Brain pericyte (primary cell): ENCODE measurements around the gene ST3GAL5.
"Not testable (repeated sequence)": the region's sequence is repeated elsewhere in the genome, so short reads cannot be mapped to it uniquely, and the experiment has no call there.

ENCODE experiments used
- DNase-seq: peaks from one replicate; pipeline ENCODE4 v3.0.0-alpha.2; 2012; ENCODE audit warnings: low read depth, low spot score

The ST3GAL5 gene

GRCh38 chr2:85917887-85918795 is 29.4 kb upstream of the ST3GAL5 start:
- no peak for DNase-seq

- DNase-seq = no peak
Measured at GRCh38 chr2:85915606-85916303, 27.0 kb upstream of the ST3GAL5 start.

DNA sequence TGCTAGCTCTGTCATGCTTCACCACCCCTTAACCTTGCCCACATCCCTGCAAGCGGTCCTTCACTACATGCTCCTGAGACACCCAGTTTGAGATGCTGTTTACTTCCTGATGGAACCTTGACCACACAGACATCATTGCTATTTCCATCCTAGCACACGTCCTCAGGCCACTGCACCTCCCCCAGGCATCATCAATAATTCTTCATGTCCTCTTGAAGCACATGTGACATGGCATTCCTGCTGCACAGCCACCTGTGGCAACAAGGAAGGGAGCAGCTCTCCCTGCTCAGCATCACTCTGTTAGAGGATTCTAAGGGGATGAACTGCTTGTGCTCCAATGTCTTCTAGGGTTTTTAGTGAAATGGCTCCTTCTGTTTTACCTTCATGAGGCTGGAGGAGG is 26.1 kb upstream of the ST3GAL5 start:
- no peak for DNase-seq

GRCh38 chr2:85913884-85914881 is 25.4 kb upstream of the ST3GAL5 start:
- no peak for DNase-seq

DNA sequence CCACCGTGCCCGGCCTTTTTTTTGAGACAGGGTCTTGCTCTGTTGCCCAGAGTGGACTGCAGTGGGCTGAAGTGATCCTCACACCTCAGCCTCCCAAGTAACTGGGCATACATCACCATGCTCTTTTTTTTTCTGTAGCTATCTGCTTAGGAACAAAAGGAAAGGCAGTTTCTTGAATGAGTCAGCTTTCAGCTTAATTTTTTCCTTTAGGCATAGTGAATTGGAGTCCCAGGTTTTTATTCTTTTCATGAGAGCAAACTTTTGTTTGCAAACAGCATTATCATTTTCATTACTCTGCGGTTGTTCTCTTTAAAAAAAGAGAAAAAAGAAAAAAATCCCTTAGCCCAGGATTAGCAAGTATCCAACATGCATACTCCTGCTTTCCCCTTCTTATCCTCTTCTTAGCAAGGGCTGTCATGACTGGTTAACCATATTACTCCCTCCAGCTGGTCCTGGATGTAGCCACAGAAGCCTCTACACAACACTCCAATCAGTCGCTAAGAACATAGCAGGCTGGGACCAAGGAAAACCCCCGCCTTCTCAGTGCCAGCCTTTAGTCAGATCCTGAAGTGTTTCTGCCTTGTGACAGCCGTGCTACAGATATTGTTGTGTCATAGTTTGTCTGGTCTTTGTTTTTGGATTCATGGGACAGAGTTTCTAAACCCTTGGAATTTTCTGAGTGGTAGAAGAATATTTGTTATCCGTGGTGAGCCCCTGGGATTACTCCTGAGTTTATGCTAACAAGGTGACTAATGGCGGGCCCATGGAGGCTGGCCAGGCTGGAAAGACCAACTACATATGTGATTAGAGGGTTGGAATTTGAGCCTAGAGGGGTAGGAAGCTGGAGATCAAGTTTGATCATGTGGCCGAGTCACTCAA is 23.3 kb upstream of the ST3GAL5 start:
- DNase-seq = no peak

DNA sequence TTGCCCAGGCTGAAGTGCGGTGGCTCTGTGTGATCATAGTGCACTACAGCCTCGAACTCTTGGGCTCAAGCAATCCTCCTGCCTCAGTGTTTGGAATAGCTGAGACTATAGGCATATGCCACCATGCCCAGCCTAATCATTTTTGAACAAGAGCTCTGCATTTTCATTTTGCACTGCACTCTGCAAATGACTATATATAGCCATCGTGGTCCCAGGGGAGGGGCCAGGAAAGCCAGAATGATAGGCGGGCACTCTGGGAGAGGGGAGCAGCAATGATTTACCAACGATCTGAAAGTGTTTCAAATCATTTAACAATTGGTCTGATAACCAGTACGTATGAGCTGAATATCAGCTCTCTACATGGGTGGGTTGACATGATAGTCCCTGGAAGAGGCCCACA is 22.3 kb upstream of the ST3GAL5 start:
- DNase-seq = no peak

DNA sequence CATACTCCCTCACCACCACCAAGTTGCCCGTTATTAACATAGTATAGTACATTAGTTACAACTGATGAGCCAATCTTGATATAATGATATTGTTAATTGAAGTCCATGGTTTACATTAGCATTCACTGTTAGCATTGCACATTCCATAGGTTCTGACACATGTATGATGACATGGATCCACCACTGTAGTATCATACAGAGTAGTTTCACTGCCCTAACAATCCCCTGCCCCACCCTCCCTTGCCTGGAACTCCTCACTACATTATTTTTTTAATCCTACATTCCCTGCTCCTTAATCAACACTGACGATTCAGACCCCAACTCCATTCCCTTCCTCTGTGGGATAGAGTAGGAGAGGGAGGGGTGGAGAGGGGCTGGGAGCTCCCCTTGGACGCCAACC is 20.2 kb upstream of the ST3GAL5 start:
- DNase-seq = no peak

DNA sequence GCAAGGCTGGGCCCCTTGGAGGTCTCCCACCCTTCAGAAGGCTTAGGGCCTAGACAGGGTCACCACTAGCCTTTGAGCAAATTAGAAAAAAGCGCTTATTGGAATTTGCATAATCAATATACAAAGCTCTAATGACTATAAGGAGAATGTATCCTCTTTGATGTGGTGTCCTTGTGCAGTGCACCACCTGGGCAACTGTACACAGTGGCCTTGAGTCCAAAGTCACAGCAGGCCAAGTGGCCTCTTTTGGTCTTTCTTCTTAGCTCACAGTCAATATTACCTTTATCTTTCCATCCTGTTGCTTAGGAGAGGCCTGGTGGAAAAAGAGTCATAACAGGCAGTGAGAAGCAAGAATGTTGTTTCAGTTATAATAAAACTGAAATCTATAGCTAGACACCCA is 19.7 kb upstream of the ST3GAL5 start:
- DNase-seq = no peak

DNA sequence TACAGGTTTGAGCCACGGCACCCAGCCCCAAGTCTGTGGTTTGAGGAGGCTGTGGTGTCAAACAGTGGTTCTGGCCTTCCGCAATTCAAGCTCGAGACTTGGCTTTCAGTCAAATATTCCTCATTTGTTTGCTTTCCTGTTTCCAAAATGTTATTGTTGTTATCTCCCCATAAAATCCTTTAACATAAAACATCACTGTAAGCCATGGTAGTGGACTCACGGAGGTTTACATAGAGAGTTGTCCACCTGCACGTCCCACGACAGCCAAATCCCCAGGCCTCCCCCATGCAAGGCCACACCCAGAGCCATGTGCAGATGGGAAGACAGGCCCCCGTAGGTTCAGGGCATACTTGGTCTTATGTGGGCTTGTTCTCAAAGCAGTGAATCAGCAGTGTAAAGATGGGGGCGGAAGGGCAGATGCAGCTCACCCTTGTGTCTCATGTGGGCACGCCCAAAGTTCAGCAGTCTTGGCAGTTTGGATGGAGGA is 18.9 kb upstream of the ST3GAL5 start:
- no peak for DNase-seq

GRCh38 chr2:85906748-85907147 is 18.0 kb upstream of the ST3GAL5 start:
- DNase-seq = no peak

GRCh38 chr2:85905891-85906290 is 17.1 kb upstream of the ST3GAL5 start:
- no peak for DNase-seq

DNA sequence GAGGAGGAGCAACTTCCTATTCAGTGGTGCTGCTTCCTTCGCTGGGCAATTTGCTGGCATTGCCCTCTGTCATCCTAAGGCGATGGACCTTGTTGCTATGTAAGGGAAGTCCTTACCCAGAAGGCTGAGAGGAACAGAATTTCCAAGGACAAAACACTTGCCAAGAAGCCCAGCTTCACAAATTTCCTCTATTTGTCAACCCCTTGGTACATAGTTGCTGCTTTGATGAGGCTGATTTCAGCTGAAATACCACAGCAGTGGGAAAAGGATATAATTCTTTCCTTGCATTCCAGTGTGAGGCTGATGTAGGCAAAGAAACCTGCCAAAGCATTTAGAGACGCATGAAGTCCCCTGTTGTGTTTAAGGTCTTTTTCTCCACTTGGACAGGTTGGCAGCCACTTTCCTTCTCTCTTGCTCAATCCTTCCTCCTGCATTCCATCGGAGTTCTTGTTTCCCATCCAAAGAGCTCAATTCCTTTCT is 16.4 kb upstream of the ST3GAL5 start:
- no peak for DNase-seq

GRCh38 chr2:85903849-85904248 is 15.1 kb upstream of the ST3GAL5 start:
- no peak for DNase-seq

GRCh38 chr2:85902496-85902895 is 13.7 kb upstream of the ST3GAL5 start:
- no peak for DNase-seq

DNA sequence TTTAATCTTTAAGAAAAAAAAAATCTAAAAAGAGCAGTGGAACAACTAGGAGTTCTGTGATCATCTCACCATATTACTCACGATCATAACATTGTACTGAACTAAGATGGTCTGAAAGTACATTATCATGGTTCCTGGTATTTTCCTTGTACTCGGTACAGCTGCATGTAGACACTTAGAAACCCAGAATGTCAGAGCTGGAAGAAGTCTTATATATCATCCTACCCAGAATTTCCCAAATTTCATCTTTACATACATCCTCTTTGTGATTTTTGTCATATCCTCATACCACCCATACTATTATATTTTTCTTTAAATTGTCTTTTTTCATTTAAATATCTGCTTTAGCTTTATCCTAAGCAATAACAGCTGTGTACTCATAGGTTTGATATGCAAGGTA is 12.4 kb upstream of the ST3GAL5 start:
- DNase-seq = no peak

DNA sequence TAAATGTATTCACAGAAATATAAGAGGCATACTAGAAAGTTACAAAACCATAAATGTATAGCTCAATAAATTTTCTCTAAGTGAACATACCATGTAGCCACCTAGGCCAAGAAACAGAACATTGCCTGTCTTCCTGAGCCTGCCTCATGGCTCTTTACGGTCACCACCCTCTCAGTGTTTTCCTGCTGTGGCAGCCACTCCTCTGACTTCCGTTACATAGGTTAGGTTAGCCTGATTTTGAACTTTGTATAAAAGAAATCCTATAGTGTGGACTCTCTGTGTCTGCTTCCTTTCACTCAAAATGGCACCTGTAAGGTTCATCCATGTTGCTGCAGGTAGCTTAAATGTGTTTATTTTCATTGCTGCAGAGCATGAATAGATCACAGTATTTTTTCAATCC is 11.6 kb upstream of the ST3GAL5 start:
- DNase-seq = no peak

DNA sequence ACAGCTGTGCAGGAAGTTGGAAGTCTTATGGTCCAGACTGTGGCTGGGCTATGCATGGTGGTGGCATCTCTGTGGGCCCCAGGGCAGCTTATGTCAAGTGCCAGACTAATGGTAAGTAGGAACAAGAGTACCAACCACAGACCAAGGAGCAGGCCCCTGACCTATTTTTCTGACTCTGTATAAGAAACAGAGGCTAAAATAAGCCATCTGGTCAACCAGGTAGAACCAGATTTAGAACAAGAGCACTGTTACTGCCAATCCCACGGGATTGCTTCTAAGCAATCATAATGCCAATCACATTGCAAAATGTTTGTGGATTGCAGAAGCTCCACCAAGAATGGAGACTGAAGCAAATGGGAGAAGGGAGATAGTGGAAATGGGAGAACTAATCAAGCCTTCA is 11.1 kb upstream of the ST3GAL5 start:
- no peak for DNase-seq

GRCh38 chr2:85899284-85899683 is 10.5 kb upstream of the ST3GAL5 start:
- no peak for DNase-seq

GRCh38 chr2:85898881-85899280 is 10.1 kb upstream of the ST3GAL5 start:
- DNase-seq = no peak

DNA sequence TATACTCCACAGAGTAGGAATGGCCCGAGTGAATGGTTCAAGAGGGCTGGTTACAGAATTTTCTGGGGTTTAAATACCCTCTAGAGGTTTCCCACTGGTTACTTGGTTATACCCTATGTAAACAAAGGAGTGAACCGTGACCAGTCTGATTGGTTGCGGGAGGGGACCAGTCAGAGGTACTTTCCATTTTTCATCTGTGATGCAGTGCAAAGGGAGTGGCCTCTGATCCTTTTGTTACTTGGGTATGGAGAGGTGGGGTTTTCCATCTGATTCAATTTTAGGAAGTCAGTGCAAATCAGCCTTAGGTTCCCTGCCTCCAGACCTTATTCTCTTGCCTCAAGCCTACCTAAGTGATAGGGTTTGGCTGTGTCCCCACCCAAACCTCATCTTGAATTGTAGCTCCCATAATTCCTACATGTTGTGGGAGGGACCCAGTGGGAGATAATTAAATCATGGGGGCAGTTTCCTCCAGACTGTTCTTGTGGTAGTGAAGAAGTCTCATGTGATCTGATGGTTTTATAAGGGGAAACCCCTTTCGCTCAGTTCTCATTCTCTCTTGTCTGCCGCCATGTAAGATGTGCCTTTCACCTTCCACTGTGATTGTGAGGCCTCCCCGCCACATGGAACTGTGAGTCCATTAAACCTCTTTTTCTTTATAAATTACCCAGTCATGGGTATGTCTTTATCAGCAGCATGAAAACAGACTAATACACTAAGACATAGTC is 5.9 kb upstream of the ST3GAL5 start:
- DNase-seq = not testable (repeated sequence)
